Coronary artery (tissue), 2 donors: ENCODE results near the gene DCX.

Experiments used
- DNase-seq: peaks from one replicate; pipeline ENCODE4 v3.0.0-alpha.2; 2017; ENCODE audit warnings: low spot score
- H3K27ac ChIP-seq, 2 donors: fragments of 200-600 bp; sonication (generic); one replicate each; pipeline ENCODE4 v1.5.1; 2016 to 2019
- H3K4me3 ChIP-seq: fragments of 200-600 bp; sonication (generic); 2 replicates; pipeline ENCODE4 v1.5.1; 2016; ENCODE audit warnings: mild to moderate bottlenecking, moderate library complexity
- CTCF ChIP-seq: fragments of 200-600 bp; sonication (generic); IDR thresholded peaks from one replicate; pipeline ENCODE4 v1.5.1; 2019; ENCODE audit warnings: antibody characterized with exemption

DCX gene

GRCh38 chrX:111376486-111376885, 35.5 kb downstream of the DCX start:
- TF ChIP-seq CTCF: no peak
- Histone ChIP-seq H3K27ac (no peak overlapping the region), H3K4me3 (no peak overlapping the region)
- no peak for DNase-seq

- Histone ChIP-seq H3K27ac (no peak overlapping the region), H3K4me3 (no peak overlapping the region)
- no peak for DNase-seq
- TF ChIP-seq CTCF: no peak
Observed at GRCh38 chrX:111375747-111376146, 36.2 kb downstream of the DCX start.

- Histone ChIP-seq H3K4me3 (no peak overlapping the region), H3K27ac (no peak overlapping the region)
- TF ChIP-seq CTCF: no peak
- no peak for DNase-seq
Observed at GRCh38 chrX:111372086-111372485, 39.9 kb downstream of the DCX start.

GRCh38 chrX:111365770-111366325, 46.1 kb downstream of the DCX start:
- Histone ChIP-seq H3K27ac (no peak overlapping the region), H3K4me3 (no peak overlapping the region)
- no peak for DNase-seq
- no peak for TF ChIP-seq CTCF

- Histone ChIP-seq H3K27ac (no peak overlapping the region), H3K4me3 (no peak overlapping the region)
- TF ChIP-seq CTCF: no peak
- no peak for DNase-seq
Observed at GRCh38 chrX:111363741-111364140, 48.3 kb downstream of the DCX start.

- H3K27ac ChIP-seq: no peak overlapping the region
- H3K4me3 ChIP-seq: no peak overlapping the region
- no peak for TF ChIP-seq CTCF
- DNase-seq: no peak
Observed at GRCh38 chrX:111361751-111362150, 50.2 kb downstream of the DCX start.

- no peak for TF ChIP-seq CTCF
- no peak for DNase-seq
- Histone ChIP-seq H3K27ac (no peak overlapping the region), H3K4me3 (no peak overlapping the region)
Observed at GRCh38 chrX:111360839-111361238, 51.2 kb downstream of the DCX start.
